Activated T-helper 2 cell treated with anti-CD3 and anti-CD28 coated beads, Interferon-gamma antibody, Interleukin-2, Interleukin-4, amounts not matched to agents 10 μg/mL and 5 μg/mL and 100 μg/mL, durations not matched to agents 14 hours and 24 hours and 36 hours (primary cell): ENCODE results near the gene IL1RAPL1. TPM values are rescaled to one million over a fixed set of nuclear protein-coding genes. Genes with fewer than 3 reads are reported as not detected.

Source experiments
- DNase-seq: peaks from one replicate; pipeline ENCODE4 v3.0.0; 2021; ENCODE audit warnings: low spot score
- H3K27ac Mint-ChIP-seq: one replicate; pipeline ENCODE4 v1.8.0; 2021; ENCODE audit warnings: mixed read lengths
- H3K27me3 Mint-ChIP-seq: one replicate; pipeline ENCODE4 v1.8.0; 2021; ENCODE audit warnings: low read depth, mixed read lengths
- H3K36me3 Mint-ChIP-seq: one replicate; pipeline ENCODE4 v1.8.0; 2021; ENCODE audit warnings: low read depth, mixed read lengths
- H3K4me1 Mint-ChIP-seq: one replicate; pipeline ENCODE4 v1.8.0; 2021; ENCODE audit warnings: low read depth, mixed read lengths
- H3K4me3 Mint-ChIP-seq: one replicate; pipeline ENCODE4 v1.8.0; 2021; ENCODE audit warnings: low read depth, mild to moderate bottlenecking, moderate library complexity, mixed read lengths
- H3K9me3 Mint-ChIP-seq: one replicate; pipeline ENCODE4 v1.8.0; 2021; ENCODE audit warnings: mixed read lengths
- intact Hi-C: fragments of 100-400 bp; cut with micrococcal nuclease; formaldehyde crosslinking; loops from one replicate; pipeline ENCODE4 v1.15.1; 2023
- total RNA-seq: library from RNA; stranded (reverse); gene quantifications from 2 replicates; pipeline ENCODE4 v1.2.3, GENCODE V29; 2022

The IL1RAPL1 gene
- total RNA-seq, 1 donor from 2014 or later, result not detected

DNA sequence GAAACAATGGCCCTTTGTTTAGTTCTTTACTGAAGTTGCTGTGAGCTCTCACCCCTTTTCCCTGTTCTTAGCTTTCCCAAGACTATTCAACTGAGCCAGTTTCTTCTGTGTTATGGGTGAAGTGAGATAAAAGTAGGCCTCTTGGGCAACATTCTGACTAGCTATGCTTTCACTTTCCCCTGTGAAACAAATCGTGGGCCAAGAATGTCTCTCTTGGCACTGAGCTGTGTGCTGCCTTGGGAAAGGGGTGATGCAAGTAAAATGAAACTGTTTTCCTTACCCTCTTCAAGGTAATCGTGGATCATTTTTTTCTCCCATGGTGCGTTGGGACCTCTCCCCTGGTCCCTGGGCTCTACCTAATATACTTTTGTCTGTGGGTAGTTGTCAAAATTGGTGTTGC is 974.2 kb downstream of the IL1RAPL1 start:
- Mint-ChIP-seq H3K27ac (no peak overlapping the region), H3K36me3 (no peaks in the 10 kb centered on the region), H3K27me3 (no peaks in the 10 kb centered on the region), H3K4me1 (no peaks in the 10 kb centered on the region), H3K4me3 (no peak overlapping the region), H3K9me3 (peaks cover 8% of the 10 kb centered on the region)
- no peak for DNase-seq
- intact Hi-C loops, result no loop called here

DNA sequence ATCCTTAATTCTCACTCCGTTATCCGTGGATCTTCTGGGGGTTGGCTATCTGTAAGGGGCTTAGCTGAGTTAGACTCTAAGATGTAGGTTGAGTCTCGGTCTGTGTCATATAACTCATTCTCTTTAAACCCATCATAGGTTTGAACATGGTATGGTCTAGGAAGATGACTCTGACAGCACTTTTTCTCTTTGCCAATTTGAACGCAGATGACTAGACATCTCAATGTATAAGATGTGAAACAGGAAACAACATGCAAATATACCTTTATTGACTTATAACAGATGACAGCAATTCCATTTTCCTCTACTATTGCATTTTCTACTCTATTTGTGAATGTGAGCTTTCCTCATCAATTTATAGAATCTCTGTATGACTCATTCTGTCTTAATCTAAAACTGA is 993.3 kb downstream of the IL1RAPL1 start:
- Mint-ChIP-seq H3K4me3 (no peak overlapping the region), H3K4me1 (no peaks in the 10 kb centered on the region), H3K9me3 (peaks cover 26% of the 10 kb centered on the region), H3K27me3 (no peaks in the 10 kb centered on the region), H3K36me3 (no peaks in the 10 kb centered on the region), H3K27ac (no peak overlapping the region)
- DNase-seq, result no peak
- intact Hi-C loops, result no loop called here

DNA sequence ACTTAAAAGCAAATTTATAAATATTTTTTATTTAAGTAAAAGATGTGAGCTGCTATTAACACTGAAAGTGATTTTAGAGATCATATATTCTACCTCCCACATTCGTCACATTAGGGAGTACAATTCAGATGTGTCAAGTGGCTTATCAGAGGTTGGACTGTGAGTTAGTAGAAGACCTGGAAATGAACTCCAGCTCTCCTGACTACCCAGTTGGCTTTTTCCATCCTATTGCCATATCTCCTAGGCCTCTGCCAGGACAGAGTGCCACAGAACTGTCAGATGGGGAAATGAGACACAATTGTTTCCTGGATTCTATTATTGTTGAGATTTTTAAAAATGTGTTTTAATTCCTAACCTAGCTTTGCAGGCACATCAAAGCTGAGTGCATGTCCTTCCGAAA is 994.0 kb downstream of the IL1RAPL1 start:
- H3K27ac Mint-ChIP-seq, result no peak overlapping the region
- H3K9me3 Mint-ChIP-seq, result peaks cover 31% of the 10 kb centered on the region
- intact Hi-C loops, result no loop called here
- no peaks in the 10 kb centered on the region for H3K4me1 Mint-ChIP-seq
- H3K27me3 Mint-ChIP-seq, result no peaks in the 10 kb centered on the region
- H3K4me3 Mint-ChIP-seq, result no peak overlapping the region
- no peaks in the 10 kb centered on the region for H3K36me3 Mint-ChIP-seq
- no peak for DNase-seq

DNA sequence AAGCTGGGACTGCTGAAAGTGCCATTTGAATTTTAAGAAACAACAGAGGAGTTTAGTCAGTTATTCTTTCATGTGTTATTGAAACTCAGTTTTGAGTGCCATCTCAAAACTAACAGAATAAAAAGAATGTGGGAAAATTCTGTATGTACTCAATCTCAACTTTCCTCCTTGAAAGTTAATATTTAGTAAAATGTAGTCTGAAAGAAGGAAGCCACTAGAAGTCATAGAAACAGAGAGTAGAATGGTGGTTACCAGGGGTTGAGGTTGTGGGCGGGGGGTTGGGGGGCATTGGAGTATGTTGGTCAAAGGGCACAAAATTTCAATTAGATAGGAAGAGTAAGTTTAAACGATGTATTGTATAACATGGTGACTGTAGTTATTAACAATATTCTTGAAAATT is 999.9 kb downstream of the IL1RAPL1 start:
- peaks cover 19% of the 10 kb centered on the region for H3K9me3 Mint-ChIP-seq
- intact Hi-C loops, result no loop called here
- H3K4me1 Mint-ChIP-seq, result no peaks in the 10 kb centered on the region
- no peak for DNase-seq
- no peak overlapping the region for H3K4me3 Mint-ChIP-seq
- no peaks in the 10 kb centered on the region for H3K27me3 Mint-ChIP-seq
- H3K27ac Mint-ChIP-seq, result no peak overlapping the region
- H3K36me3 Mint-ChIP-seq, result no peaks in the 10 kb centered on the region

DNA sequence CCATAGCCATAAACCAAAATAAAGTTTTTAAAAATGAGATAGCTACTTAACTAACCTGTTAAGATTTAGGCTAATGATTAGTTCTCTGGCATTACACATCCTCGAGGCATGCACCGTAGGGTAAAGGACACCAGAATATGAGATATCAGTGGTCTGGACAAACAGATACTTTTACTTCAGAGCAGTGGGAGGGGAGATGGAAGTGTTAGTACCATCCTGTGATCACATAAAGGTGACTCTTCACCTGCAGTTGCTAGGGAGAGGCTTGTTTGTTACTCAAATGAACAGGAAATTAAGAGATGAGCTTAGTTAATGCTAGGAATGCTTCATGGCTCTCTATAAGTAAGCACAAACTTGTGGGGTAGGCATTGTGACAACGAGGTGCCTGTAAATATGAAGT is 1003.7 kb downstream of the IL1RAPL1 start:
- DNase-seq, result no peak
- Mint-ChIP-seq H3K4me1 (no peaks in the 10 kb centered on the region), H3K27me3 (no peaks in the 10 kb centered on the region), H3K27ac (no peak overlapping the region), H3K4me3 (no peak overlapping the region), H3K36me3 (no peaks in the 10 kb centered on the region), H3K9me3 (peaks cover 10% of the 10 kb centered on the region)
- intact Hi-C loops, result no loop called here

DNA sequence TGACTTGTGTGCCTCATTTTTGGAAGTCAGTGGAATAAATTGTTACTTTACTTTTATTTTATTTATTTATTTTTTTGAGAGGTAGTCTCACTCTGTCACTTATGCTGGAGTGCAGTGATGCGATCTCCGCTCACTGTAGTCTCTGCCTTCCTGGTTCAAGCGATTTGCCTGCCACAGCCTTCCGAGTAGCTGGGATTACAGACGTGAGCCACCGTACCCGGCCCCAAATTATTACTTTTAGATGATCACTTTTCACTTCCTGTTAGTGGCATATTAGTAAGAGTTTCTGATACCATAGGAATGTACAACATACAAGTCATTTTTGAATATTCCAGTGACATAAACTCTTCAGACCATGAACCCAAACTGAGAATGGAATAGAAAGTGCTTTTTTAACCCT is 1017.1 kb downstream of the IL1RAPL1 start:
- Mint-ChIP-seq H3K36me3 (no peaks in the 10 kb centered on the region), H3K9me3 (peaks cover 4% of the 10 kb centered on the region), H3K4me1 (no peaks in the 10 kb centered on the region), H3K27me3 (no peaks in the 10 kb centered on the region), H3K27ac (no peak overlapping the region), H3K4me3 (no peak overlapping the region)
- intact Hi-C loops, result no loop called here
- no peak for DNase-seq

DNA sequence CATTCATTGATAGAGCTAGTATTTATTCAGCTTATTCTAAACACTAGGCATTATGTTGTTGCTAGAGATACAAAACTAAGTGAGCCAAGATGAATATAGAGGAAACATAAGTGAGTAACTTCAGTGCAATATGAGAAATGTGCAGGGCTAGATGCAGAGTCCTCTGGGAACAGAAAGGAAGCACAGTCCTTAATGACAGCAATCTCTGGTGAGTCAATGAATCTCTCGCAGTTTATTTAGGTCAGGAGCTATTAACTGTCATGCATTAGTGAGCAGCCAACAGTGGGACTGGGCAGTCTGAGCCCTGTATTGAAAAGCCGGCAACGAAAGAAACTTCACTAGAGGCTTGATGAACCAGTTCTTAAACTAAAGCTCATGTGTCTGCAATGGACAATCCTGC is 1030.0 kb downstream of the IL1RAPL1 start:
- no peaks in the 10 kb centered on the region for H3K36me3 Mint-ChIP-seq
- intact Hi-C loops, result no loop called here

DNA sequence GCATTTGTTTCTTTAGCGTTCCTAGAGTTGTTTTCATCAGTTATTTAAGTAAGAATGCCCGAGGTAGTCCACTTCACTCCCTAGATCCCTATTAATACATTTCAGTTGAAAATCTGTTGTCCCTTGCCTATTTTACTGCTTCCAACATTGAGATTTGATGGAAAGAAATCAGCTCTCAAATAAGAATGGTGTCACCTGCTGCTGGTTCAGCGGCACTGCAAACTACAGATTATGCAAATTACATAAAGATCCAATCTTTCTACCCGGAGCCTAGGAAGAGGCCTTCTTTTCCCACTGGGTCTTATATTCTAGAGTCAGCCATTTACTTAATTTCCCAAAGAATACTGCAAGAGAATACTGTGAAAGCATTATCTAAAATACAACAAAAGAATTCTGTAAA is 1030.5 kb downstream of the IL1RAPL1 start:
- Mint-ChIP-seq H3K36me3 (no peaks in the 10 kb centered on the region), H3K4me1 (no peaks in the 10 kb centered on the region), H3K27ac (no peak overlapping the region), H3K9me3 (no peaks in the 10 kb centered on the region), H3K4me3 (no peak overlapping the region), H3K27me3 (no peaks in the 10 kb centered on the region)
- intact Hi-C loops, result no loop called here
- DNase-seq, result no peak

More for the DNA sequence above, 1030.0 kb downstream of the IL1RAPL1 start:
- no peak for DNase-seq
- Mint-ChIP-seq H3K4me1 (no peaks in the 10 kb centered on the region), H3K27ac (no peak overlapping the region), H3K9me3 (no peaks in the 10 kb centered on the region), H3K4me3 (no peak overlapping the region), H3K27me3 (no peaks in the 10 kb centered on the region)

DNA sequence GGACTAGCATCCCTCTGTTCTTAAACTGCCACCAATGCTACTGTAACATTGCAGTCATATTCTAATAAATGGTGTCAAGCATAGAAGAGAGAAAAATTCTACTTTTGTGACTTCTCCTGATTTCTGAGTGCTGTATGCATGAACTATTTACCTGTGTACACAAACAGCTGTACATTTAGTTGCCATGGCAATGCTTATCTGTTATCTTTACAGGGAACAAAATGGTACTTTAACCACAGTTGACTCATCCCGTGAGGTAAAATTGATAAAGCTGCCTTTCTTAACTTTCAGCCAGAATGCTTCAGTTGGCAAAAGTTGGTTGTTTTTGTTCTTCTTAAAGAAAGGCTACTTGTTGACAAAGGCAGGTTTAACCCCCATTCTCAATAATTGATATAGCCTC is 1040.6 kb downstream of the IL1RAPL1 start:
- H3K27ac Mint-ChIP-seq, result no peak overlapping the region
- H3K4me3 Mint-ChIP-seq, result no peak overlapping the region
- DNase-seq, result no peak
- no peaks in the 10 kb centered on the region for H3K36me3 Mint-ChIP-seq
- intact Hi-C loops, result no loop called here
- no peaks in the 10 kb centered on the region for H3K4me1 Mint-ChIP-seq
- H3K9me3 Mint-ChIP-seq, result peaks cover 5% of the 10 kb centered on the region
- no peaks in the 10 kb centered on the region for H3K27me3 Mint-ChIP-seq

DNA sequence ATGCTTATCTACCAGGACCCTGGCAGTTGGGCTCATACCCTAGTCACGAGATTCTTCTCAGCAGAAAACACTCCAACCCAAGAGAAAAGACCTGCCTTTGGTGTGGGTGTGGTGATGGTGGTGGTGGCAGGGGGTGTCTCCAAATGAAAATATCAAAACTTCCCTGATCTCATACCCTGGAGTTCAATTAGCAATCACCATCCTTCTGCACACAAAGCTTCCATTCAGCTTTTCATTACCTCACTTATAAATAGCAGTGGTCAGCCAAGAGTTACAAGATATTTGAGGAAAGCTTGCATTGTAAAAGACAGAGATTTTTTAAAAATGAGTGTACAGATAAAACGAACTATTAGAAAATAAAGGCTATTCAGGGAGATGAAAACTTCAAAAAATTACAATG is 1047.3 kb downstream of the IL1RAPL1 start:
- no peak for DNase-seq
- H3K36me3 Mint-ChIP-seq, result no peaks in the 10 kb centered on the region
- no peaks in the 10 kb centered on the region for H3K9me3 Mint-ChIP-seq
- H3K27me3 Mint-ChIP-seq, result no peaks in the 10 kb centered on the region
- intact Hi-C loops, result no loop called here
- no peak overlapping the region for H3K27ac Mint-ChIP-seq
- no peak overlapping the region for H3K4me3 Mint-ChIP-seq
- no peaks in the 10 kb centered on the region for H3K4me1 Mint-ChIP-seq

DNA sequence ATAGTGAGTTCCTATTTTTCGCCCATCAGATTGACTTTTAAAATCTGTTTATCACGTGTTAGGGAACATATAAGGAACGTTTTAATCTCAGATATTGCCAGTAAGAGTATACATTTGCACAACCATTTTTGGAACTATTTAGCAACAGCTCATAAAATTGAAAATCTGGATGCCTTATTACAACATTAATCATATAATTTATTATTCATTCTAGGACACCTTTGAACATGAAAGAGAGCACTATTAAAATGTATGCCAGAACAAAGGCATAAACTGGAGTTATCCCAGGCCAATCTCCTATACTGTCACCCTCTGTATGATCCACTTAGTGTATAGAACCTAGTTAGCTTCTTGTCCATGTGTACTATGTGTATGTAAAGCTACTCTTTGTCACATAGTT is 1049.1 kb downstream of the IL1RAPL1 start:
- H3K4me3 Mint-ChIP-seq, result no peak overlapping the region
- H3K4me1 Mint-ChIP-seq, result no peaks in the 10 kb centered on the region
- intact Hi-C loops, result no loop called here
- DNase-seq, result no peak
- H3K27ac Mint-ChIP-seq, result no peak overlapping the region
- no peaks in the 10 kb centered on the region for H3K27me3 Mint-ChIP-seq
- no peaks in the 10 kb centered on the region for H3K9me3 Mint-ChIP-seq
- H3K36me3 Mint-ChIP-seq, result no peaks in the 10 kb centered on the region

DNA sequence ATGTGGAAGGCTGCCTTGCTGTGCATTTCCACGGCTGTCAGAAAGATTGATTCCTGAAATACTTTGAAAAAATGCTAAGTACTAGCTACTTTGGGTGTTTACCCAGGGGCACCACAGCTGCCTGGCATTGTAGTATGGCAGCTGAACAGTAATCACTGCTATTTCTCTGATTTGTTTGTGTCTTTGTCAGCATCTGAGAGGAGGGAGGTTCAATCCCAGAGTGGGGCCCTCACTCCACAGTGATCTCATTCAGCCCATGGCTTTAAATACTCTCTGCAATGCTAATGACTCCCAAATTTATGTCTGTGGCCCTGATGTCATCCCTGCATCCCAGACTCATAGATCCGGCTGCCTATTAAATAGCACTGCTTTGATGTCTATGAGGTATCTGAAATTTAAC is 1052.9 kb downstream of the IL1RAPL1 start:
- Mint-ChIP-seq H3K9me3 (no peaks in the 10 kb centered on the region), H3K36me3 (no peaks in the 10 kb centered on the region), H3K4me3 (no peak overlapping the region), H3K27me3 (no peaks in the 10 kb centered on the region), H3K4me1 (no peaks in the 10 kb centered on the region), H3K27ac (no peak overlapping the region)
- intact Hi-C loops, result no loop called here
- DNase-seq, result no peak

DNA sequence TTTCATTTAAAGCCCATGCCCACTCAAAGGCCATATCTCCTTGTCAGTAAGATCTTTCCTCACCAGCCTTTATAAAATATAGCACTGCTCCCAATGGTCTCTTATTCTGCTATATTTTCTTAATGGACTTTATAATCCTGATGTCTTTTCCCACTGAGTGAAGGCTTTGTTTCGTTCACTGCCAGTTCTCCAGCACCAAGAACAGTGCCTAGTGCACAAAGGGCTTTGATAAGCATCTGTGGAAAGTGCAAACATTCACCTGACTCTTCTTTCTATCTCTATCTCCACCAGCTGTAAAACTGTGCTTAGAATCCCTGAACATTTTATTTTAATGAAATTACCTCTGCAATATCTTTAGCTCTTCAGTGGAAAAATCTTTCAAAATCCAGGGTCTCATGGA is 1054.2 kb downstream of the IL1RAPL1 start:
- peaks cover 6% of the 10 kb centered on the region for H3K9me3 Mint-ChIP-seq
- DNase-seq, result no peak

DNA sequence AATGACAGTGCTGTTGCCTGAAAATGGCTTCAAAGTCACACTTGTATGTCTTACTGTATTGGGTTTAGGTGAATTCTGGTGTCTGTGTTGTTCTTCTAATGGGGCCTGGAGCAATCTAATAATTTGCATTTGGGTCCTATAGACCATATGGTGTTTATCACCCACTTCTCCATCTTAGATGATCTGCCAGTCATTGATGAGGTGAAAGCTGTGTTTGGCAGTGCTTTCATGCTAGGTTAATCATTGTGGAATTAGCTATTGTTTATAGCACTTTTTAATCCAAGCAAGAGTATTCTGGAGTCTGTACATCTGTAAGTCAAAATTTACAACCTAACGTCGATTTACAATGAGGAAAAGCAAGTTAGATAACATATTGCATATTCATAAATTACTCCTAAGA is 1055.9 kb downstream of the IL1RAPL1 start:
- DNase-seq, result no peak
- no peak overlapping the region for H3K27ac Mint-ChIP-seq
- H3K4me1 Mint-ChIP-seq, result no peaks in the 10 kb centered on the region
- peaks cover 8% of the 10 kb centered on the region for H3K9me3 Mint-ChIP-seq
- intact Hi-C loops, result no loop called here
- H3K27me3 Mint-ChIP-seq, result no peaks in the 10 kb centered on the region
- H3K4me3 Mint-ChIP-seq, result no peak overlapping the region
- no peaks in the 10 kb centered on the region for H3K36me3 Mint-ChIP-seq

More for the DNA sequence above, 1054.2 kb downstream of the IL1RAPL1 start:
- Mint-ChIP-seq H3K27me3 (no peaks in the 10 kb centered on the region), H3K4me3 (no peak overlapping the region), H3K36me3 (no peaks in the 10 kb centered on the region), H3K27ac (no peak overlapping the region), H3K4me1 (no peaks in the 10 kb centered on the region)
- intact Hi-C loops, result no loop called here
